Activated CD4-positive, alpha-beta T cell treated with anti-CD3 and anti-CD28 coated beads for 4 hours (primary cell): ENCODE measurements around the gene TUBB2B.
A peak's percentile ranks its signal among the peaks of the same experiment; 100 is the strongest.
"Not testable (repeated sequence)": the region's sequence is repeated elsewhere in the genome, so short reads cannot be mapped to it uniquely, and the experiment has no call there.

Experiments
- DNase-seq, 2 donors: peaks; one replicate each; pipeline ENCODE4 v3.0.0-alpha.2; 2020

TUBB2B gene

GRCh38 chr6:3253597-3253961 lies 26.1 kb upstream of the TUBB2B start:
- DNase-seq = no peak

GRCh38 chr6:3252861-3253596 lies 25.6 kb upstream of the TUBB2B start:
- DNase-seq = no peak

GRCh38 chr6:3252369-3252768 lies 24.9 kb upstream of the TUBB2B start:
- no peak for DNase-seq

GRCh38 chr6:3251462-3252314 lies 24.2 kb upstream of the TUBB2B start:
- peak; percentile 70 to 84 for DNase-seq

- no peak for DNase-seq
Observed at GRCh38 chr6:3250231-3250675, 22.8 kb upstream of the TUBB2B start.

- no peak for DNase-seq
Observed at GRCh38 chr6:3249821-3250220, 22.4 kb upstream of the TUBB2B start.

- DNase-seq = no peak
Observed at GRCh38 chr6:3247255-3248146, 20.0 kb upstream of the TUBB2B start.

GRCh38 chr6:3245216-3245615 lies 17.8 kb upstream of the TUBB2B start:
- DNase-seq = no peak

GRCh38 chr6:3244832-3245161 lies 17.3 kb upstream of the TUBB2B start:
- not testable (repeated sequence) for DNase-seq

GRCh38 chr6:3244003-3244831 lies 16.8 kb upstream of the TUBB2B start:
- DNase-seq = no peak

- DNase-seq = no peak
Observed at GRCh38 chr6:3242768-3243167, 15.3 kb upstream of the TUBB2B start.

GRCh38 chr6:3241745-3242144 lies 14.3 kb upstream of the TUBB2B start:
- not testable (repeated sequence) for DNase-seq

GRCh38 chr6:3240595-3240994 lies 13.1 kb upstream of the TUBB2B start:
- DNase-seq = no peak

- no peak for DNase-seq
Observed at GRCh38 chr6:3239110-3239830, 11.8 kb upstream of the TUBB2B start.

- no peak for DNase-seq
Observed at GRCh38 chr6:3237761-3238662, 10.6 kb upstream of the TUBB2B start.

- no peak for DNase-seq
Observed at GRCh38 chr6:3236005-3236404, 8.6 kb upstream of the TUBB2B start.

GRCh38 chr6:3235486-3235885 lies 8.0 kb upstream of the TUBB2B start:
- DNase-seq = no peak

- no peak for DNase-seq
Observed at GRCh38 chr6:3233904-3234303, 6.5 kb upstream of the TUBB2B start.

- DNase-seq = no peak
Observed at GRCh38 chr6:3233321-3233720, 5.9 kb upstream of the TUBB2B start.
